SW480 (cell line): ENCODE results near the gene PLCB3.

Source experiments
- DNase-seq: peaks from one replicate; pipeline ENCODE4 v3.0.0-alpha.2; 2016; ENCODE audit warnings: low spot score

The PLCB3 gene

DNA sequence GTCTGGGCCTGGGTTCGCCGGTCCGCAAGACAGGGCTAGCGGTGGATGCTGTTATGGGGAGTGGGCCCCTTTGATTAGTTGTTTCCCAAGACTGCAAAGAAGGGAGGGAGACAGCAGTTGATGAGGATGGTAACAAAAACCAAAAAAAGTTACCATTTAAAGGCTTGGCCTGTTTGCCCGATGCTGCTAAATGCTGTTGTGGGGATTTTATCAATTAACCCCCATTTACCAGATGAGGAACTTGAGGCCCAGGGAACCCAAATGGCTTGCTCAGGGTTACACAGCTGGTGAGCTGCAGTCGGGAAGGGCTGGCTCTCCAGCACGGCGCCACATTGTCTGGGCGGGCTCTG, 28.7 kb upstream of the PLCB3 start:
- DNase-seq, result no peak

DNA sequence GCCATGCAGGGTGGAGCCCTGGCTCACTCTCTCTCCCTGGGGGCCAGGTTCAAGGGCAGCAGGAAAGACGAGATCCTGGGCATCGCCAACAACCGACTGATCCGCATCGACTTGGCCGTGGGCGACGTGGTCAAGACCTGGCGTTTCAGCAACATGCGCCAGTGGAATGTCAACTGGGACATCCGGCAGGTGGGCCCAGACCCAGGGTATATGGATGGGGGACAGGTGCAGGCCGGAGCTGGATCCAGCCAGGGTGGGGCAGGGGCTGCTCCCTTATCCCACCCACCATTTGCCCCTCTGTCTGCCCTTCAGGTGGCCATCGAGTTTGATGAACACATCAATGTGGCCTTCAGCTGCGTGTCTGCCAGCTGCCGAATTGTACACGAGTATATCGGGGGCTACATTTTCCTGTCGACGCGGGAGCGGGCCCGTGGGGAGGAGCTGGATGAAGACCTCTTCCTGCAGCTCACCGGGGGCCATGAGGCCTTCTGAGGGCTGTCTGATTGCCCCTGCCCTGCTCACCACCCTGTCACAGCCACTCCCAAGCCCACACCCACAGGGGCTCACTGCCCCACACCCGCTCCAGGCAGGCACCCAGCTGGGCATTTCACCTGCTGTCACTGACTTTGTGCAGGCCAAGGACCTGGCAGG, 28.2 kb upstream of the PLCB3 start:
- no peak for DNase-seq

DNA sequence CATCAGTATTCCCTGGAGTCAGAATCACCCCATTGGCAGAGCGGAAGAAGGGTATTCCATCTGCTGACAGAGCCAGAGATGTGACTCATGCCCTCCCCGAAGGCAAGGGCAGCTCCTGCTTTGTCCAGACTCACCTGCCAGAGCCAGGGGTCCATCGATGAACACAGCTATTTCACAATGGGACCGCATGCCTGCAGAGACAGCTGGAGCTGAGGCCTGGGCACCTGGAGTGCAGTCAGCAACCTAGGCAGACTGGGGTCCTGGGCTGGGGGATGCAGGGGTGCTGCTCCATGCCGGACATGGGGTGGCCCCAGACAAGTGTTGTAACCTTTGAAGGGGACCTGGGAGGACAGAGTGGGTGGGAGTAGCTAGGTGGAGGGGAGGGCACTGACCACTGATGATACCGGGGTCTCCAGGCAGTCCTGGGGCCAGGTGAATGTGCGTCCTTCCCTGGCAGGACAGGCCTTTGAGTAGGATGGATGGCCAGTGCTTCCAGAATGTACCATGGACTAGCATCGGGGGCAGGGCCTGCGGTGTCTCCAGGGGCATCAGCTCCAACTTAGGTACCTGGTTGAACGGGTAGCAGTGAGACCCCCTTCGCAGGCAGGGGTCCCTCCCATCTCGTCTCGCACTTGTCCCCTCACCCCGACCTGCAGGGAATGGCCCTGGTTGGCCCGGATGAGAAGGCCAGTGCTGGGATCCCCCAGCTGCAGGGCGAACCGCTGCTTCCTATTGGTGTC, 27.0 kb upstream of the PLCB3 start:
- DNase-seq, result no peak

DNA sequence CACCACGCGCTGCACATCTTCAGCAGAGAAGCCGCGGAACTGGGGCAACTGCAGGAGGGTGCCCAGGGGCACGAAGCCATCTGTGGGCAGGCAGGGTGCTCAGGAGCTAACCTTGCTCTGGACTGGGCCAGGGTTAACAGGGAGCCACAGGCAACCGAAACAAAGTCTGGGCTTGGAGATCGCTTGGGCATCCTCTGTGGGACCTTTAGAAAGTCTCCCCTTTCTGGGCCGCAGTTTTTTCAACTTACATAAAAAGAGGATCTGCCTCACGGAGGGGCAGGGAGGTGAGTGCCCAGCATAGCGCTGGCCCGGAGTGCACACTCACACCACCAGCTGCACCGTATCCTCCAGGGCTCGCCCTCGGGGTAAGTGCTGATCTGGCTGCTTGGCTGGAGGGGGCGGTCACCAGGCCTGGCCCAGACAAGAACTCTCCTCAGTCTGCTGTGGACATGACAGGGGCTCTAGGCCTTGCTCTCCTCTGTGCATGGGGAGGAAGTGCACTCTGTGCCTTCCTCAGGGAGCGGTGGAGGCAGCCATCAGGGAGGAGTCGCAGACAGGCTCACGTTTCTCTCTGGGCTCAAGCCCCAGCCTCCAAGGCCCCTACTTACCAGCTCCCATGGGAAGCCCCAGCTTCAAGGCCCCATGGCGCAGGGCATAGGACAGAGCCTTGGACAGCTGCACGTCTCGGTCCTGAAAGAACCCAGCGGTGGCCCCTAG, 26.3 kb upstream of the PLCB3 start:
- no peak for DNase-seq

DNA sequence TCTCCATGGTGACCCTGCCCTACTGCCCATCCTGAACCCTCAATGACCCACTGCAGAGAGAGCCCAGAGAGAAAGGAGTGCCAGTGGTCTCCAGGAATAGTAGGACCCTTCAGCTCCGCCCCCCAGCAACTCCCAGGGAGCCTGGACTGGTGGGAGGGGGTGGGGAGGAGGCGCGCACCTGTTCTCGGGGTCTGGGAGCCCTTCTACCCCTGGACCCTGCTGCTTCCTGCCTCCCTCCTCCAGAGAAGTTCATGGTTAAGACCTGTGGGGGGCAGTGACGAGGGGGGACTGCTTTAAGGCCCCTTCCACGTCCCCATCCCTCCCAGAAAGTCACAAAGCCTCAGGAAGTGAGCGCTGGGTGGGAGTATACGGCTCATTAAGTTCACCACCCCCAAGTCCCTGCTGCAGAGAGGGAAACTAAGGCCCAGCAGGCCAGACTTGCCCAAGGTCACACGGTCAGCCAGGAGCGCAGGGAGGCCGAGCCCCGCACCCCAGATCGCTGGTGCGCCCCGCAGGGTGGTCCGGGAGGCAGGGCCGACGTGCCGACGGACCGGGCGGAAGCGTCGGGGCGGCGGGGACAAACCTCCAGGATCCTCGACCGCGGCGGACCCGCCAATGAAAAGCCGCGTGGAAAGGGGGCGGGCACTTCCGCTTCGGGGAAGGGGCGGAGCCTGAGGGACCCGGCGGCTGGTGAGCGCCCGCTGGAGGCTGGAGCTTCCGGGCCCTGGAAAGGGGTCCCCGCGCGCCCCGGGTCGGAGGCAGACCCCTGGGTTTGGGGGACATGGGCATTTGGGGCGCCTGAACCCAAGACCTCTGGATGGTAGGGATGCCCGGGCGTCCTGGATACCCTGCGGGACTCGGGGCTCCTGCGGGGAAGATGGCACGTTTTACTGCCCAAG, 25.5 kb upstream of the PLCB3 start, which contains the start of the genes NUDT22 and TRPT1:
NUDT22 (plus strand) TSS at position 667 of the 899 bp plus-strand sequence. CDS start 379 bp downstream, outside the sequence.
TRPT1 (minus strand) TSS at position 579 of the 899 bp plus-strand sequence; CDS start at position 253, 326 bp downstream.
- peak; percentile 80 for DNase-seq

DNA sequence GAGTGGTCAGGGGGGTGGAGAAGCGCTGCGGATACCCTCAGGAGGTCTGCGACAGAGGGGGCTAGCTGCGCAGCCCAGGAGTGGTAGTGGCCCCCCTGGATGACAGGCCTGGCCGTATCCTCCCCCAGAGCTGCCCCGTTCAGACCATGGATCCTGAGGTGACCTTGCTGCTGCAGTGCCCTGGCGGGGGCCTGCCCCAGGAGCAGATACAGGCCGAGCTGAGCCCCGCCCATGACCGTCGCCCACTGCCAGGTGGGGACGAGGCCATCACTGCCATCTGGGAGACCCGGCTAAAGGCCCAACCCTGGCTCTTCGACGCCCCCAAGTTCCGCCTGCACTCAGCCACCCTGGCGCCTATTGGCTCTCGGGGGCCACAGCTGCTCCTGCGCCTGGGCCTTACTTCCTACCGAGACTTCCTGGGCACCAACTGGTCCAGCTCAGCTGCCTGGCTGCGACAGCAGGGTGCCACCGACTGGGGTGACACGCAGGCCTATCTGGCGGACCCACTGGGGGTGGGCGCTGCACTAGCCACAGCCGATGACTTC, 24.8 kb upstream of the PLCB3 start:
- peak; percentile 62 for DNase-seq

DNA sequence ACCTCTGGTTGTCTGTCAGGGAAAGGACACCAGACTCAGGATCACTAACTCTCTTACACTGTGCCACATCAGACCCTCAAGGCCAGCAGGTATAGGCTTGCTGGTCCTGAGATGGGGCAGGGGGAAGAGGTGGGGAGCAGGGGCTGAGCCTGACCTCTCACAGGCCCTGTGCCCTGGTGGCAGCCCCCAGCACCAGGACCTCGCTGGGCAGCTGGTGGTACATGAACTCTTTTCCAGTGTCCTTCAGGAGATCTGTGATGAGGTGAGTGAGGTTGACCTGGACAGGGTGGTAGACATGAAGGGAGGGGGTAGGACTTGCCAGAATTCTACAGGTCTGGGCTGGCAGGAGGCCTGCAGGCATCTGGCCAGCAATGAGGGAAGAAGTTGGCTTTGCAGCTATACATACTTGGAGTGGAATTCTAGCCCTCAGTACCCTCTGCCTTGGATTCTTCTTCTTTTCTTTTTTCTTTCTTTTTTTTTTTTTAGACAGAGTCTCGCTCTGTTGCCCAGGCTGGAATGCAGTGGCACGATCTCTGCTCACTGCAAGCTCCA, 23.8 kb upstream of the PLCB3 start:
- no peak for DNase-seq

DNA sequence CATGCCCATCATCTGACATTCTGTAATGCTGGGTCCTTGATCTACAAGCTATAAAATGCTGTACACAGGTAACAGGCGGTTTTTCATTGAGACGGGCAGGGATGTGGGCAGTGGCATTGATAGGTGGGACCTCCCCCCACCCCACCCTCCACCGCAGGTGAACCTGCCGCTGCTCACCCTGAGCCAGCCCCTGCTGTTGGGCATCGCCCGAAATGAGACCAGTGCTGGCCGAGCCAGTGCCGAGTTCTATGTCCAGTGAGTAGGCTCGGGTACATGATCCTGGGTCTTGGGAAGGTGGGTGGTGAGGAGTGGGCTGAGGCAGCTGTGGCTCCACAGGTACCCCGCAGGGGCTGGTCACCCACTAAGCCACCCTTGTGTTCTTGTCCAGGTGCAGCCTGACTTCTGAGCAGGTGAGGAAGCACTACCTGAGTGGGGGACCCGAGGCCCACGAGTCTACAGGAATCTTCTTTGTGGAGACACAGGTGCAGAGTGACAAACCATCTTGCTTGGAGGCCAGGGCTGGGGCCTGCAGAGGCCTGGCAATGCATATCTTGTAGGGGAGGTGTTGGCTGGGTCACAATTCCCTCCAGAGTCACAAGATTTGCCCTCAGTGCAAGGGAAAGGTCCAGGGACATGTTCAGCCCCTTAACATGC, 22.1 kb upstream of the PLCB3 start:
- no peak for DNase-seq

DNA sequence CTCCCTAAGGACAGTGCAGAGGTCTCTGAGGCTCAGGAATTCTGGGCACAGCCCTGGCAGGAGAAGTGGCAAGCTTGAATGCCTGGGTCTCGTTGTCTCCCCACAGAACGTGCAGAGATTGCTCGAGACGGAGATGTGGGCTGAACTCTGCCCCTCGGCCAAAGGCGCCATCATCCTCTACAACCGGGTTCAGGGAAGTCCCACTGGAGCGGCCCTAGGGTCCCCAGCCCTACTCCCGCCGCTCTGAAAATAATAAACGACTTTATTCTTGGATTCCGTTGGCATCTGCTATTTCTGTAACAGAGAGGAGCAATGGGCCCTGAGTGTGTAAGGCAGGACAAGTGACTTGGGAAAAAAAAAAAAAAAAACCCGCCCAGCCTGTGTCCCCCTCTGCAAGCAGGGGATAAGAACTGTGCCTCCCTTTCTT, 21.6 kb upstream of the PLCB3 start:
- DNase-seq, result no peak

DNA sequence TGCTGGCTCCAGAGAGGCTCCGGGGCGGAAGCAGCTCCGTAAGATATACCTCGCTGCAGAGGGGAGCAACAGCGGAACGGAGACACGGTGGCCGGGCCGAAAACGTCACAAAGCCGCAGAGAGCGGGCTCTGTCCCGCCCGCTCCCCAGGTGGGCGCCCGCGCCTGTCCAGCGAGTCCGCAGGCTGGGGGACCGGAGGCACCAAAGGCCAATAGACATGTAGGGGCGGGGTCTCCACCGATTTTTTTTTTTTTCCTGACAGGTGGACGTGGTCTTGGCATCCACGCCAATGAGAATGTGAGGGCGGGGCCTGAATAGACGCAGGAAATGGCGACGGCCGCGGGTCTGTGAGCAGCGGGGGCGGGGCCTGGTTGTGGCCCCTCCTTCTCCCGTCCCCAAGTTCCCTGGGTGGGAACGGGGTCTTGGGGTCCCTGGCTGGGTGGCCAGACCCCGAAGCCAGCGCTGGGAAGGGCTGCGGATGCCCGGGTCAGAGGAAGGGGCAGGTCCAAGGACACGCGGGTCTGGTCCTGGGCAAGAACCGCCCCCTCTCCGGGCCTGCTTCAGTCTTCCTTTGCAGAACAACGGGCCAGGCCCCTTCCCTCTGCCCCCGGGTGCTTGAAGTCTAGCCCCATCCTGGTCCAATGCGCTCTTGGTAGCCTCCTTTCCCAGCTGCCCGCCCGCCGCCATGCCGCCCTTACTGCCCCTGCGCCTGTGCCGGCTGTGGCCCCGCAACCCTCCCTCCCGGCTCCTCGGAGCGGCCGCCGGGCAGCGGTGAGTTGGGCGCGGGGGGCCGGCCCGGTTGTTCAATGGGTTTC, 21.0 kb upstream of the PLCB3 start, which contains the start of gene DNAJC4:
DNAJC4 (plus strand) TSS at position 378 of the 814 bp plus-strand sequence; CDS start at position 685, 307 bp downstream.
- peak; percentile 92 for DNase-seq

DNA sequence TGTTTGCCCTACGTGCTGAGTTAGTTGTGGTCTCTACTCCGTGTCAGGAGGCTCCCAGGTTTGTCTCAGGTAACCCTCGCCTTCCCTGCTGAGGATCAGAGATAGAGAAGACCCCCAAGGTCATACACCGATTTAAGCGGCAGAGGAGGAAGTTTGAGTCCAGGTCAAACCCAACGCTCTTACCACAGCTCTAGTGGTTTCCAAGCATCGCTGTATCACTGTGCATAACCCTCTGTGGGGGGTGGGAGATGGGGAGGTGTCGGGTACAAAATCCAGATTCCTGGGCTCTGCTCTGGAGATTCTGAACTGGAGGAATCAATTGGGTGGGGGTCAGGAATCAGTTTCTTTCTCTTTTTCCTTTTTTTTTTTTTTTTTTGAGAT, 20.4 kb upstream of the PLCB3 start:
- no peak for DNase-seq

DNA sequence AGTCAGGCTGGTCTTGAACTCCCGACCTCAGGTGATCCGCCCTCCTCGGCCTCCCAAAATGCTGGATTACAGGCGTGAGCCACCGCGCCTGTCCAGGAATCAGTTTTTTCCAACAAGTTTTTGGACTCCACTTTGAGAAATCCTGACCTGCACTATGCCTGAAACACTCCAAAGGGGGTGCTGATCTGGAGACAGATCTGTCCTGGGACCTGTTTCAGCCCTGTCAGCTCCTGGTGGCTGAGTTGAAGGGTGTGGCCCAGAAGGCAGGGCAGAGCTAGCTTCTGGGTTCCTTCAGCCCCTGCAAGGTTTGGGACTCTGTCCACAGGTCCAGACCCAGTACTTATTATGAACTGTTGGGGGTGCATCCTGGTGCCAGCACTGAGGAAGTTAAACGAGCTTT, 19.8 kb upstream of the PLCB3 start:
- no peak for DNase-seq

DNA sequence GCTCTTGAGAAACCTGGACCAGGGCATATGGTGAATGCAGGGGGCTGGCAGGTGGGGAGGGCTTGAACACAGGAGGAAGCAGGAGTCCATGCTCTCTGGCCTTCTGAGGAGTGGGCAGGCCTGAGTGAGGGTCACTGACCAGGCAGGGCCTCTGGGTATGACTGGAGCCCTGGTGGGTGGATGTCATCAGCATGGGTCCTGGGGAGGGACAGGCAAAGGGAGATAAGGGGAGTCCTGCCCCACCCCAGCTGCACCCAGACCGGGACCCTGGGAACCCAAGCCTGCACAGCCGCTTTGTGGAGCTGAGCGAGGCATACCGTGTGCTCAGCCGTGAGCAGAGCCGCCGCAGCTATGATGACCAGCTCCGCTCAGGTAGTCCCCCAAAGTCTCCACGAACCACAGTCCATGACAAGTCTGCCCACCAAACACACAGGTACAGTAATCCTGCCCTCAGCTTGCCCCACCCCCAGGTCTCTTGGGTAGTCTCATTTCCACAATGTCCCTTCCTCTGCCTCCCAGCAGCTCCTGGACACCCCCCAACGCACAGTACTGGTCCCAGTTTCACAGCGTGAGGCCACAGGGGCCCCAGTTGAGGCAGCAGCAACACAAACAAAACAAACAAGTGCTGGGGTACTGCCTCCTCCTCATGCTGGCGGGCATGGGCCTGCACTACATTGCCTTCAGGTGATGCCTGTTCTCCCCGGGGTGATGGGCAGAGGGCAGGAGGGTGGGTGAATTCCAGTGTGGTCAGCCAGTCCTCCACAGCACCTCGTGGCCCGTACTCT, 19.0 kb upstream of the PLCB3 start:
- DNase-seq, result no peak

DNA sequence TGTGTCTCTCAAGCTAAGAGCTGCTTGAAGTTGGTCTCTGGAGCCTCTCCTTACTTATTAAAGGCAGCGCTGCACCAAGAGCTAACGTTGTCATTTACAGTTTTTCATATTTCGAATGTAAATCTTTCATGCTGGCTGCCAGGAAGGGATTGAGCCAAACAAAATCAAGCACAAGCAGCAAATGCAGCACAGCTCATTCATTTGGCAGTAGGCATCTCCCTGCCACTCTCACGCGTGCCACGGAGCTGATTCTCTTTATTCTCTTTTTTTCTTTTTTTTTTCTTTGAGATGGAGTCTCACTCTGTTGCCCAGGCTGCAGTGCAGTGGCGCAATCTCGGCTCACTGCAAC, 18.4 kb upstream of the PLCB3 start:
- DNase-seq, result no peak

DNA sequence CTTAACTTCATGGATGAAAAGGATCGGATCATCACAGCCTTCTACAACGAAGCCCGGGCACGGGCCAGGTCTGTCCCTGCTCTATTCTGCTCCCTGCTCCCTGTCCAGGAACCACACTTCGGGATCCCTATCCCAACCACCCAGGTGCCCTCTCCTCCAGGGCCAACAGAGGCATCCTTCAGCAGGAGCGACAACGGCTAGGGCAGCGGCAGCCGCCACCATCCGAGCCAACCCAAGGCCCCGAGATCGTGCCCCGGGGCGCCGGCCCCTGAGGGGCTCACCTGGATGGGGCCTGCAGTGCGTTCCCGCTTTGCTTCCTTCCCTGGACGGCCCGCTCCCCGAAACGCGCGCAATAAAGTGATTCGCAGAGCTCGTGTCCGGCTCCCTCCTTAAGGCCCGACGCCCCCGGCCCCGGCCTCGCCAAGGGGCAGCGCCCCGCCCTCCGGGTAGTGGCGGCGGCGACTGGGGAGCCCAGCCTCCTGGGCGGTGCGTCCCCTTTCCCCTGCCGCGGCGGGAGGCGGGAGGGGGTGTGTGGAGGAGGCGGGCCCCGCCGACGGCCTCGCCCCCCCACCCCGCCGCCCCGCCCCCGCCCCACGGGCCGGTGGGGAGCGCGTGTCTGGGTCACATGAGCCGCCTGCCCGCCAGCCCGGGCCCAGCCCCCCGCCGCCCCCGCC, 17.3 kb upstream of the PLCB3 start, which contains the start of gene VEGFB:
VEGFB (plus strand) TSS at position 672 of the 674 bp plus-strand sequence. CDS start 250 bp downstream, outside the sequence.
- DNase-seq, result peak; percentile 52

DNA sequence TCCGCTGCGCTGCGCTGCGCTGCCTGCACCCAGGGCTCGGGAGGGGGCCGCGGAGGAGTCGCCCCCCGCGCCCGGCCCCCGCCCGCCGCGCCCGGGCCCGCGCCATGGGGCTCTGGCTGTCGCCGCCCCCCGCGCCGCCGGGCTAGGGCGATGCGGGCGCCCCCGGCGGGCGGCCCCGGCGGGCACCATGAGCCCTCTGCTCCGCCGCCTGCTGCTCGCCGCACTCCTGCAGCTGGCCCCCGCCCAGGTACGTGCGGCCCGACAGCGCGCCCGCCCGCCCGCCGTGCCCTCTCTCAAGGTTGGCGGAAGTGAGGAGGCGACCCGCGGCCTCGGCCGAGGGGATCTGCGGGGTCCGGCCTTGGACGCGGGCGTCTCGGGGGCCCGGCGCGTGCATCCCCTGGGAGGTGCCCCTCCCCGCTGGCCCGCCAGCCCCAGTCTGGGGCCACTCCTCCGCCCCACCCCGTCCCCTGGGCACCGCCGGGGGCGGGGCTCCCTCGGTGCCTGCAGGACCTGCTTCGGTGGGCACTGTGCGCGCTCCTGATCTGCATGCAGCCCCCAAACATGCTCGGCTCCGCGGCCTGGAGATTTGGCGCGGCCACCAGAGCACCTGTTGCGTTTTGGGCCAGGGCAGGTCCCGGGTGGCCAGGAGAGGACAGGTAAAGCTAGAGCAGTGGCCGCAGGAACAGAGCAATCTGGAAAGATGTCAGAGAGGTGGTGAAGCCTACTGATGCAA, 16.5 kb upstream of the PLCB3 start:
- peak; percentile 65 for DNase-seq

DNA sequence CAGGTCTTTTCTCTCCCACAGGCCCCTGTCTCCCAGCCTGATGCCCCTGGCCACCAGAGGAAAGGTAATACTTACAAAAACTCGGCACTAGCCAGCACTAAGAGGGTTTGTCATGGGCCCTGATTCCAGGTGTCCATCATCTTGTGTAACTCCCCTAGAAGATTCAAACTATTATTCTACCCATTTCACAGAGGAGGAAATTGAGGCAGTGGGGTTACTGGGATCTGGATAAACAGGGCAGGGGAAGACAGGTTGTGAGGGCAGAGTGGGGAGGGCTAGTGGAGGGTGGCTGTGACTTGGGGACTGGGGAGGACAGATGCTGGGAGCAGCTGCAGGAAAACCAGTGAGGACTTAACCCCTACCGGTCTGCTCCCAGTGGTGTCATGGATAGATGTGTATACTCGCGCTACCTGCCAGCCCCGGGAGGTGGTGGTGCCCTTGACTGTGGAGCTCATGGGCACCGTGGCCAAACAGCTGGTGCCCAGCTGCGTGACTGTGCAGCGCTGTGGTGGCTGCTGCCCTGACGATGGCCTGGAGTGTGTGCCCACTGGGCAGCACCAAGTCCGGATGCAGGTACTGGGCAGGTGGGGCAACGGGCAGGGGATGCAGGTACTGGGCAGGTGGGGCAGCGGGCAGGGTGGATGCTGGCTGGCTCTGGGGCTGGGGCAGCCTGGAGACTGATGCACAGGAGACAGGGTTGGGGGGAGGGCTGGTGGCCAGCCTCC, 15.7 kb upstream of the PLCB3 start:
- no peak for DNase-seq
